ENCODE results near the gene ZDHHC20. TPM values are rescaled to one million over a fixed set of nuclear protein-coding genes. Genes with fewer than 3 reads are reported as not detected.
A peak's percentile ranks its signal among the peaks of the same experiment; 100 is the strongest.

ZDHHC20 gene
- total RNA-seq, 1 experiment from 2014 or later = 69.1 TPM

DNA sequence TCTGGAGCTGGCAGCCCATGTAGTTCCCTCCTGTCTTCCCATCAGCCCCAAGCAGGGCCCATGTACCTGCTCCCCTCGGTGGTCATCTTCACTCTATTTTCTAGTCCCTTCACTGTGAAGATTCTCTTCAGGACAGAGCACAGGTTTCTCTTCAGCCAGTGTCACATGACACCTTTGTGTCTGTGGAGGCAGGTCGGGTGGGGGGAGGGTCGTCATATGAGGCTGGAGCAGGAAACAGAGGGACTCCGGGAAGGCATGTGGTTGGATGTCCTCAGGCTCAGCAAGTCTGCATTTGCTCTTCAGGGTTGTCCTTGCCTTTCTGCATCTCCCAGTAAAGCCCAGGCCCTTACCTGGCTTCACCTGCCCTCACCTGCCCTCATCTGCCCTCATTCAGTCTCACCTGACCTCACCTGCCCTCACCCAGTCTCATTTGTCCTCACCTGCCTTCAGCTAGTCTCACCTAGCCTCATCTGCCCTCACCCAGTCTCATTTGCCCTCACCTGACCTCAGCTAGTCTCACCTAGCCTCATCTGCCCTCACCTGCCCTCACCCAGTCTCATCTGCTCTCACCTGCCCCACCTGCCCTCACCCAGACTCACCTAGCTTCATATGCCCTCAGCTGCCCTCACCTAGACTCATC, 120.3 kb downstream of the ZDHHC20 start:
- H3K36me3 Mint-ChIP-seq (ENCODE audit: insufficient read depth in 1 of 3, low read depth in 3 of 3) = peaks cover 0 to 1% (median 0%) of the 10 kb centered on the region in 3 experiments; a peak in 2 of 7 replicates
- Histone ChIP-seq H4K5ac (ENCODE audit: insufficient read length, low read depth, low read length) (peak overlapping the region; percentile 96), H2BK12ac (ENCODE audit: insufficient read length, low read depth, low read length) (no peak overlapping the region), H3K79me1 (ENCODE audit: insufficient read depth, low read depth, low read length, poor library complexity, severe bottlenecking) (no peaks in the 10 kb centered on the region), H2BK5ac (ENCODE audit: insufficient read length, low read length) (no peak overlapping the region), H2BK120ac (ENCODE audit: low read depth, low read length, poor library complexity, severe bottlenecking) (no peak overlapping the region), H2BK15ac (ENCODE audit: low read depth, low read length) (no peak overlapping the region), H2AK5ac (ENCODE audit: insufficient read length, low read length) (no peak overlapping the region), H3K9ac (ENCODE audit: extremely low read depth, insufficient read length, low read length) (no peak overlapping the region), H3K23ac (ENCODE audit: insufficient read length, low read depth, low read length) (peak overlapping the region; percentile 43), H3K4ac (ENCODE audit: low read depth, low read length) (no peak overlapping the region), H3K27ac (ENCODE audit: insufficient read length, low read depth, low read length) (no peak overlapping the region), H3K9me3 (ENCODE audit: control insufficient read depth, low read depth, low read length) (no peaks in the 10 kb centered on the region), H4K20me1 (ENCODE audit: control insufficient read depth, insufficient read depth, insufficient read length) (no peaks in the 10 kb centered on the region), H2BK20ac (ENCODE audit: low read depth, low read length, poor library complexity, severe bottlenecking) (no peak overlapping the region), H3K56ac (ENCODE audit: insufficient read length, low read depth, low read length) (no peak overlapping the region), H3K4me1 (ENCODE audit: insufficient read depth, low read length) (peaks cover 4% of the 10 kb centered on the region; the same call in 1 of the 2 replicates), H4K91ac (ENCODE audit: insufficient read length, low read depth, low read length) (no peak overlapping the region), H3K18ac (ENCODE audit: insufficient read length, low read depth, low read length) (peak overlapping the region; percentile 90), H2AFZ (ENCODE audit: low read length) (no peak overlapping the region), H3K4me2 (ENCODE audit: insufficient read depth, insufficient read length, low read length) (peak overlapping the region; percentile 5), H3K79me2 (ENCODE audit: insufficient read depth, low read length) (no peaks in the 10 kb centered on the region), H3K23me2 (ENCODE audit: insufficient read length, low read depth, low read length, poor library complexity, severe bottlenecking) (no peaks in the 10 kb centered on the region), H4K8ac (replicated peaks; ENCODE audit: insufficient read length, low read depth, low read length) (peak overlapping the region; percentile 25), H3T11ph (ENCODE audit: low read length) (no peak overlapping the region), H3K14ac (ENCODE audit: insufficient read depth, low read length) (peak overlapping the region; percentile 82), H3K27me3 (ENCODE audit: insufficient read depth, low read length) (no peaks in the 10 kb centered on the region)
- peak overlapping the region in 1 of 2 experiments; percentile 33; a peak in 2 of 5 replicates for H3K4me3 Mint-ChIP-seq
- H3K9me3 Mint-ChIP-seq = no peaks in the 10 kb centered on the region
- no CpG with 5 or more reads among the region's 4 CpGs for WGBS (ENCODE audit: extremely low coverage, insufficient read length, low lambda C conversion rate)
- TF ChIP-seq, protein P1, sequence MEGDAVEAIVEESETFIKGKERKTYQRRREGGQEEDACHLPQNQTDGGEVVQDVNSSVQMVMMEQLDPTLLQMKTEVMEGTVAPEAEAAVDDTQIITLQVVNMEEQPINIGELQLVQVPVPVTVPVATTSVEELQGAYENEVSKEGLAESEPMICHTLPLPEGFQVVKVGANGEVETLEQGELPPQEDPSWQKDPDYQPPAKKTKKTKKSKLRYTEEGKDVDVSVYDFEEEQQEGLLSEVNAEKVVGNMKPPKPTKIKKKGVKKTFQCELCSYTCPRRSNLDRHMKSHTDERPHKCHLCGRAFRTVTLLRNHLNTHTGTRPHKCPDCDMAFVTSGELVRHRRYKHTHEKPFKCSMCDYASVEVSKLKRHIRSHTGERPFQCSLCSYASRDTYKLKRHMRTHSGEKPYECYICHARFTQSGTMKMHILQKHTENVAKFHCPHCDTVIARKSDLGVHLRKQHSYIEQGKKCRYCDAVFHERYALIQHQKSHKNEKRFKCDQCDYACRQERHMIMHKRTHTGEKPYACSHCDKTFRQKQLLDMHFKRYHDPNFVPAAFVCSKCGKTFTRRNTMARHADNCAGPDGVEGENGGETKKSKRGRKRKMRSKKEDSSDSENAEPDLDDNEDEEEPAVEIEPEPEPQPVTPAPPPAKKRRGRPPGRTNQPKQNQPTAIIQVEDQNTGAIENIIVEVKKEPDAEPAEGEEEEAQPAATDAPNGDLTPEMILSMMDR (conservative IDR thresholded peaks at IDR 0.05) = no peak
- no peak for DNase-seq
- peaks cover 4% of the 10 kb centered on the region; the same call in 1 of the 2 replicates for H3K27me3 Mint-ChIP-seq (ENCODE audit: low read depth)
- H3K27ac Mint-ChIP-seq = peak overlapping the region in 2 of 3 experiments; percentile 55 to 72; a peak in 3 of 7 replicates
- H3K4me1 Mint-ChIP-seq = peaks cover 33 to 40% of the 10 kb centered on the region in 2 experiments
